ENCODE results near the gene TEK. TPM values are rescaled to one million over a fixed set of nuclear protein-coding genes. Genes with fewer than 3 reads are reported as not detected.

The TEK gene
- total and polyA plus RNA-seq, 9 of the 15 experiments (the other 6 are each of a cell fraction or from before 2014, with no cell fraction given) = 0.03 to 0.13 (median 0.06) TPM

DNA sequence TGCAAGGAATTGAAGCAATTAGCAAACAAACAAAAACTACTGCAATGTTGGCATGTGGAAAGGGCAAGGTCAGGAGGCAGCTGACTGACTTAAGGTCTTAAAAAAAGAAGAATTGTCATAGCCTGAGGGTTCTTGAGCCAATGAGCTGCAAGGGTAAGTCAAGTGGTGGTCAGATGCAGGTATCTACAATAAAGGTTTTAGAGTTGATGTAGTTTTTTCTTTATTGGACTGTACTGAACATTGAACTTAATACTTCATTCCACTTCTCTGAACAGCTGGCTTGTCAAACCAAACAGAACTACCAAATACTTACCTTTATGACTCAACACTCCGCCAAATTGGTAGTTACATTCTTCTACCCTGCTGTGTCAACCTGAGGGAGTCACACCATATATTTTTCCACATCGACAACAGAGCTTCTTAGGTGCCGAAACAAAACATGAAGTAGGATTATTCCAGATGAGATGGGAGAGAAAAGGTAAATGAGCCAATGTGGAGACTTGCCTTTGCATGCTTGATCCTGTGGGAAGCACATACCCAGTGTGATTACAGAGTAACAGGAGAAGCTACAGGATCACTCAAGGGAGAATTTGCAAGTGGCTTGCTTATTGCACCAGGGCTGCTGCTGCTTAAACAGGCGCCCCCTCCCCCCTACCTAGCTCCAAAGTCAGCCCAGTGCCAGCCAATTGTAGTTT is 152.6 kb downstream of the TEK start:
- no peaks in the 10 kb centered on the region for H3K79me2 ChIP-seq (ENCODE audit: control insufficient read depth, insufficient read depth, low read length)
- FAIRE-seq = no peak
- H3K9ac ChIP-seq (ENCODE audit: insufficient read depth in 1 of 2, low read depth in 2 of 2, low read length in 2 of 2) = no peak overlapping the region
- no peak for ATAC-seq
- no peak for TF ChIP-seq MTF1 (CRISPR knock-in tag; IDR thresholded peaks at IDR 0.05; ENCODE audit: borderline replicate concordance)
- TF ChIP-seq TEAD4 (IDR thresholded peaks at IDR 0.05; ENCODE audit: low read length) = no peak
- TF ChIP-seq TEAD4 (CRISPR knock-in tag; IDR thresholded peaks at IDR 0.05; ENCODE audit: borderline replicate concordance) = no peak
- TF ChIP-seq BDP1 (IDR thresholded peaks at IDR 0.05; ENCODE audit: insufficient read depth, insufficient read length) = no peak
- TF ChIP-seq GTF2F1 (IDR thresholded peaks at IDR 0.05; ENCODE audit: low read depth, low read length) = no peak
- no peak for TF ChIP-seq JUND (IDR thresholded peaks at IDR 0.05; ENCODE audit: borderline replicate concordance, low read depth, low read length)
- TF ChIP-seq JUND (tag; IDR thresholded peaks at IDR 0.05; ENCODE audit: borderline replicate concordance, low read depth, low read length) = no peak
- TF ChIP-seq, protein P1, sequence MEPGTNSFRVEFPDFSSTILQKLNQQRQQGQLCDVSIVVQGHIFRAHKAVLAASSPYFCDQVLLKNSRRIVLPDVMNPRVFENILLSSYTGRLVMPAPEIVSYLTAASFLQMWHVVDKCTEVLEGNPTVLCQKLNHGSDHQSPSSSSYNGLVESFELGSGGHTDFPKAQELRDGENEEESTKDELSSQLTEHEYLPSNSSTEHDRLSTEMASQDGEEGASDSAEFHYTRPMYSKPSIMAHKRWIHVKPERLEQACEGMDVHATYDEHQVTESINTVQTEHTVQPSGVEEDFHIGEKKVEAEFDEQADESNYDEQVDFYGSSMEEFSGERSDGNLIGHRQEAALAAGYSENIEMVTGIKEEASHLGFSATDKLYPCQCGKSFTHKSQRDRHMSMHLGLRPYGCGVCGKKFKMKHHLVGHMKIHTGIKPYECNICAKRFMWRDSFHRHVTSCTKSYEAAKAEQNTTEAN (CRISPR knock-in tag; IDR thresholded peaks at IDR 0.05) = no peak
- TF ChIP-seq, protein P2, sequence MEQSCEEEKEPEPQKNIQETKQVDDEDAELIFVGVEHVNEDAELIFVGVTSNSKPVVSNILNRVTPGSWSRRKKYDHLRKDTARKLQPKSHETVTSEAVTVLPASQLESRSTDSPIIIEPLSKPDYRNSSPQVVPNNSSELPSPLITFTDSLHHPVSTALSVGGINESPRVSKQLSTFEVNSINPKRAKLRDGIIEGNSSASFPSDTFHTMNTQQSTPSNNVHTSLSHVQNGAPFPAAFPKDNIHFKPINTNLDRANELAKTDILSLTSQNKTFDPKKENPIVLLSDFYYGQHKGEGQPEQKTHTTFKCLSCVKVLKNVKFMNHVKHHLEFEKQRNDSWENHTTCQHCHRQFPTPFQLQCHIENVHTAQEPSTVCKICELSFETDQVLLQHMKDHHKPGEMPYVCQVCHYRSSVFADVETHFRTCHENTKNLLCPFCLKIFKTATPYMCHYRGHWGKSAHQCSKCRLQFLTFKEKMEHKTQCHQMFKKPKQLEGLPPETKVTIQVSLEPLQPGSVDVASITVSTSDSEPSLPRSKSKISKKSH (CRISPR knock-in tag; IDR thresholded peaks at IDR 0.05) = no peak
- TF ChIP-seq FOS (IDR thresholded peaks at IDR 0.05; ENCODE audit: extremely low read depth, insufficient read length) = no peak
- in situ Hi-C loops (cut with MboI) (no loop called here), intact Hi-C loops (cut with micrococcal nuclease) (no loop called here)
- no peaks in the 10 kb centered on the region for H3K4me1 ChIP-seq (replicated peaks in 1 of 2; ENCODE audit: control insufficient read depth in 2 of 2, insufficient read depth in 2 of 2, low read length in 2 of 2)
- H3K27me3 ChIP-seq (ENCODE audit: control insufficient read depth in 2 of 2, insufficient read depth in 2 of 2, low read length in 2 of 2) = no peaks in the 10 kb centered on the region
- no peaks in the 10 kb centered on the region for H3K9me1 ChIP-seq (ENCODE audit: control insufficient read depth, insufficient read depth, low read length)
- H3K4me2 ChIP-seq (ENCODE audit: insufficient read depth, low read length) = no peak overlapping the region
- no peaks in the 10 kb centered on the region for H4K20me1 ChIP-seq (replicated peaks; ENCODE audit: control insufficient read depth, insufficient read depth, low read length)
- no peak for DNase-seq (ENCODE audit: extremely low read depth in 1 of 4, low spot score in 3 of 4)
- H3K4me3 ChIP-seq = no peak overlapping the region
- POLR2A ChIA-PET = no interaction called here
- BruUV-seq (replicated peaks) = no TSS peak
- no peak overlapping the region for H2AFZ ChIP-seq (ENCODE audit: low read depth, low read length)
- CTCF ChIA-PET (ENCODE audit: low intra/inter-chr PET ratio) = no interaction called here
- no peaks in the 10 kb centered on the region for H3K9me3 ChIP-seq (replicated peaks; ENCODE audit: control insufficient read depth, insufficient read depth, low read depth, low read length)
- H3K27ac ChIP-seq (ENCODE audit: extremely low read depth, low read depth, low read length) = no peak overlapping the region
- 0% methylated on average over 2 of the region's 4 CpGs for whole genome bisulfite sequencing (ENCODE audit: insufficient coverage, low coverage, missing lambda C conversion rate)
- no peaks in the 10 kb centered on the region for H3K36me3 ChIP-seq (ENCODE audit: control insufficient read depth, insufficient read depth, low read length)
